HG03439 (cell line): Measurements from ENCODE around the gene RBFOX1.
"Not testable (repeated sequence)": the region's sequence is repeated elsewhere in the genome, so short reads cannot be mapped to it uniquely, and the experiment has no call there.

Experiments
- ATAC-seq: cut with Tn5 transposase; IDR thresholded peaks from one replicate; pipeline ENCODE4 v1.9.1; 2021; ENCODE audit warnings: mild to moderate bottlenecking, moderate library complexity; ENCODE audit not compliant: unreplicated experiment

The RBFOX1 gene

GRCh38 chr16:7452090-7452489, 119.4 kb downstream of the RBFOX1 start:
- no peak for ATAC-seq

GRCh38 chr16:7456211-7456610, 123.6 kb downstream of the RBFOX1 start:
- ATAC-seq: no peak

DNA sequence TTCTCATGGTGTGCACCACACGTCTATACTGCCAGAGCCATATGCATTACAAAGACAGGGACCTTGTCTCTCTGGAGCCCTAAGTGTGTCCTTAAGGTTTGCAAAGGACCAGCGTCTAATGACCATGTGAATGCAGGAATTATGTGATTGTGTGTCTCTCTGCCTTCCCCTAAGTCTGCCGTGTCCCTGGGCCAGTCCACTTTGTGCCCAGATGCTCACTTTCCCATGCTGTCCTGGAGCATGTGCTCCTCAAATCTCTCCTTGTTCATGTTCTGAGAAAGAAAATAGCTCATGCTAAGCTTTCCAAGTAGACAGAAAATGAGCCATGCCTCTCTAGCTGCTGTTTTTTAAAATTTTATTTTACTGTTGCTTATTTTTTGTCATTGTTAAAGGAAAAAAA, 125.5 kb downstream of the RBFOX1 start:
- no peak for ATAC-seq

DNA sequence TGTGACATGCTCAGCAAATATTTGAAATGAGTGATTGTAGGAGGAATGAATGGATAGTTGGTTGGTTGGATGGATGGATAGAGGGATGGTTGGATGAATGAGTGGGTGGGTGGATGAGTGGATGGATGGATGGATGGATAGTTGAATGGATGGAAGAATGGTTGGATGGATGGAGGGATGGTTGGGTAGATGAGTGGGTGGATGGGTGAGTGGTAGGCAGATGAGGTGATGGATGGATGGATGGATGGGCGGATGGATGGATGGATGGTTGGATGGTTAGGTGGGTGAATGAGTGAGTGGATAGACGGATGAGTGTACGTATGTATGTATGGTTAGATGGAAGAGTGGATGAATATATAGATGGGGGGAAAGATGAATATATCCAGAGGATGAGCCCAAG, 137.7 kb downstream of the RBFOX1 start:
- ATAC-seq: no peak

DNA sequence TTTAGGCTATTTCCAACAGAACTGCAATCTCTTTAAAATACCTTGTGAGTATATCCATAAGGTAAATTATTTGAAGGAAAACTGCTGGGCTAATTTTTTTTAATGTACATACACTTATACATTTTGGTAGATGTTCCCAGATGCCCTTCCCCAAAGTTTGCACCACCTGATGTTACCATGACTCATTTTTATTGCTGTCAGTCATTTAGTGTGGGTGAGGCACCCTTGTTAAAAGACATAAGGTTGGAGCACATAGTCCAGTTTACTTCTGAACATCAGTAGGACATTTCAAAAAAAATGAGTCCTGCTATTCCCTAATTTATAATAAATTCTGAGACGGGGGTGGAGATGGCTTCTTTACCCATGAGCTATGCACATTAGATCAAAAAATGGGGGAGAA, 138.6 kb downstream of the RBFOX1 start:
- ATAC-seq: no peak

DNA sequence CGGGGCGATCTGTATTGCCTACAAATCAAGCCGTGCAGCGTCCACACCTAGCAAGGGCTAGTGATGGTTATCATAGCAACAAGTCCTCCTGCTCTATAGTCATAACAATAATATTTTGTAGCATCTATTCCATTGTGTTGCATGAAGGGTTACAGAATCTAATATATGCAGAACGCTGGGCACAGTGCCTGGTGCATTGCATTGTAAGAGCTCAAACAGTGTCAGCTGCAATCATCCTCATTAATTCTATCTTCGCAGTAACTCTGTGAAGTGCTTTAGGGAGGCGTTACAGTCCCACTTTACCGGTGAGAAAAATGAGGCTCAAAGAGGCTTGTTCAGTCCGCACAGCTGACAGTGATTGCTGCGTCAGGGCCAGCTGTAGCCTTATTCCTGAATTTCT, 149.4 kb downstream of the RBFOX1 start:
- no peak for ATAC-seq

DNA sequence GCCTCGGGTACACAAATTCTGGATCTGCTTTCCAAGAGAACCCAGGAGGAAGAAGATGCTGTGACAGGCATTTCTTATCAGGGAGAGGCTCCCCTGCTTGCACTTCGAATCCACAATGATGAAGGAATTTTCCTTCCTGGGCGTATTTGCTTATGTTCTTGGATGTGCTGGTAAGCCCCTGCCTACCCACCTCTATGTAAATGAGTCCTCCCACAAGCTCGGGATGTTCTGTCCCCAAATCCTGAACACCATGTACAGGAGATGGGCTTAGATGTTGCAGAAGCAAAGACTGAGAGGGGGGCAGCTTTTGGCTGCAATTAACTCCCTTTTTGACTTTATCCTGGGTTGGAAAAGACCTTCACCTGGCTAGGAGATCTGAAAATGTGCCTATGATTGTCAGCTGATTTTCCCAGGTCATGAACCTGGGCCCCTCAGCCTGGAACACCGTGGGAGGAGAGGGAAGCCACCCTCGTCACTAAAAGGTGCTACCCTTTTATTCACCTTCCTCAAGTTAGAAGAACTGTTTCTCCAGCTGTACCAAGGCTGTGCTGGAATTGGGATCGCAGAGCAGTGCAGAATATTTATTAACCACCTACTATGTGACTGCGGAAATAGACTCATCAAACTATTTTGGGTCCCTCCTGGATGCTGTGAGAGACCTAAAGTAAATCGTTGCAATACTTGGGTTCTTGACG, 150.1 kb downstream of the RBFOX1 start:
- no peak for ATAC-seq

- no peak for ATAC-seq
Measured at GRCh38 chr16:7487574-7488323, 155.1 kb downstream of the RBFOX1 start.

- no peak for ATAC-seq
Measured at GRCh38 chr16:7492122-7492521, 159.5 kb downstream of the RBFOX1 start.

DNA sequence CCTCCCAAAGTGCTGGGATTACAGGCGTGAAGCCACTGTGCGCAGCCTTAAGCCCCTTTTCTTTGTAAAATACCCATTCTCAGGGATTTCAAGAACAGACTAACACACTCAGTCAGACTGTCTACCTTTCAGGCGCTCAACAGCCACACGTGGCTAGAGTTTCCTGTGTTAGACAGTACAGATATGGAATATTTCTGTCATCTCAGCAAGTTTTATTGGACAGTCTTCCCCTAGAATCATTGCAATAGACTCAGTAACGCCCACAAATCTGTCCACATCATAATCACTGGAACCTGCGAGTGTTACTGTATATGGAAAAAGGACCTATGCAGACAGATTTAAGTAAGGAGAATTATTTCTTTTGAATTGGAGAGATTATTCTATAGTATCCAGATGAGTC, 160.5 kb downstream of the RBFOX1 start:
- no peak for ATAC-seq

- ATAC-seq: no peak
Measured at GRCh38 chr16:7497691-7498090, 165.0 kb downstream of the RBFOX1 start.

DNA sequence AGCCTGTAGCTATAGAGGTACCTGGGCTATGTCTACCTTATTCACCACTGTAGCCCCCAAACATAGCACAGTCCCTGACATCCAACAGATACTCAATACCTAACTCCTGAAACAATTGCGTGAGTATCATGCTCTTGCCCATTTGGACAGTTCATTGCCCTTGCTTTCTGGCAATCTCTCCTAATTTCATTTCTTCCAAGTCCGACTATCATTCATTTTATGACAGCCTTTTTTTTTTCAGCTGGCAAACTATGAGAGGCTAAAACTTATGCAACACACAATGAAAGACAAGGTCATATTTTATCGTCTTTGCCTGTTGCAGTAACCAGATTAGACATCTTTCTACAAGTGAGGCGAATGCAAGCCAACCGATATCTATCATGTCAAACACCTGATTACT, 169.2 kb downstream of the RBFOX1 start:
- no peak for ATAC-seq

DNA sequence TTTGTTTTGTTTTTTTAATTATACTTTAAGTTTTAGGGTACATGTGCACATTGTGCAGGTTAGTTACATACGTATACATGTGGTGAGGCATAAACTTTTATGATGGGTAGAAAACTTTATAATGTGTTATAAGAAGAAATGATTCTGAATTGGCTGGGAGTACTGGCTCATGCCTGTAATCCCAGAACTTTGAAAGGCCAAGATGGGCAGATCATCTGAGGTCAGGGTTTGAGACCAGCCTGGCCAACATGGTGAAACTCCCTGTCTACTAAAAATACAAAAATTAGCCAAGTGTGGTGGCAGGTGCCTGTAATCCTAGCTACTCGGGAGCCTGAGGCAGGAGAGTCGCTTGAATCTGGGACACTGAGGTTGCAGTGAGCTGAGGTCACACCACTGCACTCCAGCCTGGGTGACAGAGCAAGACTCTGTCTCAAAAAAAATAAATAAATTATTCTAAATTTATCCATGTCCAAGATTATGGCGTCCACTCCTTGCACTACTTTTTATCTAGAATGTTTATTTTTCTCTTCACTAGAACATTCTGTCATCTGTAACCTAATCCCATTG, 170.0 kb downstream of the RBFOX1 start:
- not testable (repeated sequence) for ATAC-seq

DNA sequence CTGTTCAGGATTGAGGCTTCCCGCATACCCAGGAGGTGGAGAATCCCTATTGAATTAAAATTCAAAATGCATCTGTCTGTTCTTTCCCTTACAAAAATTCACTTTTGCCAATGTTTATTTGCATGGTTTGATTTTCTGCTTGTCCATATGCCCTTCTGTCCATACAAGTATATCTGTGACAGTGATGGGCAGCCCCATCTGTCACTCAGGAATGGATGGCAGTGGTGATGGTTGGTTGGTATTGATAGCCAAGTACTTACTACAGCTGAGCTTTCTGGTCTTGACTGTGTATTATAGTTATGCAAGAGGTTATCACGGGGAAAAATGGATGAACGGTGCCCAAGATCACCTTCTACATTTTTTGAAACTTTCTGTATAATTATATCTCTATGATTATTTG, 171.0 kb downstream of the RBFOX1 start:
- ATAC-seq: no peak

- no peak for ATAC-seq
Measured at GRCh38 chr16:7504844-7505243, 172.2 kb downstream of the RBFOX1 start.

GRCh38 chr16:7505495-7505894, 172.8 kb downstream of the RBFOX1 start:
- no peak for ATAC-seq

DNA sequence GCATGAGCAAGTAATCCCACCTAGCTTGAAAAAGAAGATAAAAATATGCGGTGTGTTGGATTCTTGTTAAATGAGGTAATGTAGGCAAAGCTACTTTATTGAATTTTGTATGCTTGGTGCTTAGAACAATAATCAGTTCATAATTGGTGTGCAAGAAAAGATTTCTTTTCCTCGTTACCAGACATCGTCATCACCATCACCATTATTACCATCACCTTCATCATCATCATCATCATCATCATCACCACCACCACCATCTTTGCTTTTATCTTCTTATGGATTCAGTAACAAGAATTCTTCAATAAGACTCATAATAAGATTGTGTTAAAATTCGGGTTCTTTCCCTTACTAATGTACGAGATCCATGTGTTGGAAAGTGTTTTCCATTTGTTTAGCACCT, 173.7 kb downstream of the RBFOX1 start:
- no peak for ATAC-seq

DNA sequence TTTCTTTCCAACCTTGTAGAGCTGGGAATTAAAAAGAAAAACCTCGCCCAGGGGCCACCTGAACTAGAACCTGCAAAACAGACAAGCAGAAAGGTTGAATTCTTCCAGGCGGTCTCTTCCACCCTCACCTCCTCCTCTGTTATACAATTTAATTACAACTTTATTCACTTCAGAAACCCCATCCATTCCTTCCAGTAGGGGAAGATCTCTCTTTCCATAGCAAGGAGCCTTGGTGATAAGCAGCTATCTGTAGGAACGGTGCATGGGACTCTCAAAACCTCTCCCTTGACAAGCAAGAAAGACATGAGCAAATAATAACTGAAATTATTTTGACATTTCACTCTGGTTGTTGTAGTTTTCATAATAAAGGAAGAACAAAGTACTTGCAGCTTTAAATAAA, 176.0 kb downstream of the RBFOX1 start:
- ATAC-seq: no peak

DNA sequence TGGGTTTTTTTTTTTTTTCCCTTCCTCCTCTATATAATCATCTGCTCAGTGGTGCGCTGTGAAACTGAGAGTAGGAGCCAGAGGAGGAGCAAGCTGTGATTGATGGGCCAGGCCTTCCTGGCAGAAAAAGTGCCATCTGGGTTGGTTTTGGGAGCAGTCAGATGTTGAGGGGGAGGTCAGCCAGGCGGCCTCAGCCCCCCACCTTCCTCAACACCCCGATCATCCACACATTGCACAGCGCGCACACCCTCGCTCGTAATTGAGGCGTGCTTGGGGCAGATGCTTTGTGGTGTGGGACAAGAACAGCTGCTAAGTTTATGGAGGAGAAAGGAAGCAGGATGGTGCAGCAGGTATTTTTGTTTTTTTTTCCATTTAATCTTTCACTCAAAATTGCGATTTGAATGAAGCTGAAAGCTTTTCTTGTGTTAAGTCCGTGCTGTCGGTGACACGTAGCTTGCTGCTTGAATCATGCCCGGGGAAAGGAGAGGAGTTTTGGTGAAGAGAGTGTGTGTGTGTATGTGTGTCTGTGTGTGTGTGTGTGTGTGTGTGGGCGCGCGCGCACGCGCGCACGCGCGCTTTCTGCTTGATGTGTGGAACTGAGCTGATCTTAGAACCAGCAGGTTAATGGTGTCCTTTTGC, 177.4 kb downstream of the RBFOX1 start:
- ATAC-seq: no peak

- no peak for ATAC-seq
Measured at GRCh38 chr16:7511549-7512260, 179.1 kb downstream of the RBFOX1 start.

- ATAC-seq: no peak
Measured at GRCh38 chr16:7512503-7512902, 179.9 kb downstream of the RBFOX1 start.
